Chondrocyte (in vitro differentiated cells): ENCODE data around the gene HOTAIR. TPM values are rescaled to one million over a fixed set of nuclear protein-coding genes. Genes with fewer than 3 reads are reported as not detected.

Source experiments
- DNase-seq: peaks from one replicate; pipeline ENCODE4 v3.0.0; 2021; ENCODE audit warnings: mixed read lengths, low spot score
- H3K27ac Mint-ChIP-seq: one replicate; pipeline ENCODE4 v1.8.0; 2021; ENCODE audit warnings: mild to moderate bottlenecking, moderate library complexity, mixed read lengths; ENCODE audit not compliant: unreplicated experiment
- H3K27me3 Mint-ChIP-seq: 2 replicates; pipeline ENCODE4 v1.8.0; 2021; ENCODE audit warnings: low read depth, mixed read lengths
- H3K36me3 Mint-ChIP-seq: 2 replicates; pipeline ENCODE4 v1.8.0; 2021; ENCODE audit warnings: low read depth, mixed read lengths
- H3K4me1 Mint-ChIP-seq: 2 replicates; pipeline ENCODE4 v1.8.0; 2021; ENCODE audit warnings: low read depth, mild to moderate bottlenecking, mixed read lengths
- H3K4me3 Mint-ChIP-seq: one replicate; pipeline ENCODE4 v1.8.0; 2021; ENCODE audit warnings: mild to moderate bottlenecking, moderate library complexity, mixed read lengths; ENCODE audit not compliant: unreplicated experiment
- H3K9me3 Mint-ChIP-seq: 2 replicates; pipeline ENCODE4 v1.8.0; 2021; ENCODE audit warnings: low read depth, mixed read lengths
- total RNA-seq: library from RNA; stranded (reverse); gene quantifications from 3 replicates; pipeline ENCODE4 v1.2.1, GENCODE V29; 2021
- TF ChIP-seq, protein P1 (sequence below): fragments of 200-600 bp; sonication (generic); IDR thresholded peaks from 2 replicates; pipeline ENCODE4 v1.5.0; 2021; ENCODE audit warnings: antibody characterized with exemption, mild to moderate bottlenecking, moderate library complexity

The HOTAIR gene
- total RNA-seq, 1 donor from 2014 or later = not detected

- H3K9me3 Mint-ChIP-seq = no peaks in the 10 kb centered on the region
- no peak overlapping the region for H3K27ac Mint-ChIP-seq
- H3K4me3 Mint-ChIP-seq = no peak overlapping the region
Observed at GRCh38 chr12:54020591-54021405, 46.0 kb upstream of the HOTAIR start.

GRCh38 chr12:54019924-54020590 is 45.3 kb upstream of the HOTAIR start:
- no peak for DNase-seq
- H3K4me3 Mint-ChIP-seq = peak overlapping the region; percentile 34
- TF ChIP-seq, protein P1, sequence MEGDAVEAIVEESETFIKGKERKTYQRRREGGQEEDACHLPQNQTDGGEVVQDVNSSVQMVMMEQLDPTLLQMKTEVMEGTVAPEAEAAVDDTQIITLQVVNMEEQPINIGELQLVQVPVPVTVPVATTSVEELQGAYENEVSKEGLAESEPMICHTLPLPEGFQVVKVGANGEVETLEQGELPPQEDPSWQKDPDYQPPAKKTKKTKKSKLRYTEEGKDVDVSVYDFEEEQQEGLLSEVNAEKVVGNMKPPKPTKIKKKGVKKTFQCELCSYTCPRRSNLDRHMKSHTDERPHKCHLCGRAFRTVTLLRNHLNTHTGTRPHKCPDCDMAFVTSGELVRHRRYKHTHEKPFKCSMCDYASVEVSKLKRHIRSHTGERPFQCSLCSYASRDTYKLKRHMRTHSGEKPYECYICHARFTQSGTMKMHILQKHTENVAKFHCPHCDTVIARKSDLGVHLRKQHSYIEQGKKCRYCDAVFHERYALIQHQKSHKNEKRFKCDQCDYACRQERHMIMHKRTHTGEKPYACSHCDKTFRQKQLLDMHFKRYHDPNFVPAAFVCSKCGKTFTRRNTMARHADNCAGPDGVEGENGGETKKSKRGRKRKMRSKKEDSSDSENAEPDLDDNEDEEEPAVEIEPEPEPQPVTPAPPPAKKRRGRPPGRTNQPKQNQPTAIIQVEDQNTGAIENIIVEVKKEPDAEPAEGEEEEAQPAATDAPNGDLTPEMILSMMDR = no peak
- no peak overlapping the region for H3K27ac Mint-ChIP-seq
- H3K36me3 Mint-ChIP-seq = no peaks in the 10 kb centered on the region
- peaks cover 17% of the 10 kb centered on the region for H3K4me1 Mint-ChIP-seq
- H3K27me3 Mint-ChIP-seq = peaks cover 79% of the 10 kb centered on the region
- no peaks in the 10 kb centered on the region for H3K9me3 Mint-ChIP-seq

More at GRCh38 chr12:54020591-54021405, 46.0 kb upstream of the HOTAIR start:
- TF ChIP-seq, protein P1 = no peak
- H3K4me1 Mint-ChIP-seq = peaks cover 17% of the 10 kb centered on the region
- H3K27me3 Mint-ChIP-seq = peaks cover 77% of the 10 kb centered on the region
- DNase-seq = no peak
- no peaks in the 10 kb centered on the region for H3K36me3 Mint-ChIP-seq

- H3K27ac Mint-ChIP-seq = no peak overlapping the region
- no peak overlapping the region for H3K4me3 Mint-ChIP-seq
- TF ChIP-seq, protein P1 = no peak
- no peaks in the 10 kb centered on the region for H3K36me3 Mint-ChIP-seq
- H3K4me1 Mint-ChIP-seq = peaks cover 17% of the 10 kb centered on the region
- peaks cover 81% of the 10 kb centered on the region for H3K27me3 Mint-ChIP-seq
- no peak for DNase-seq
- no peaks in the 10 kb centered on the region for H3K9me3 Mint-ChIP-seq
Observed at GRCh38 chr12:54019091-54019811, 44.5 kb upstream of the HOTAIR start.

DNA sequence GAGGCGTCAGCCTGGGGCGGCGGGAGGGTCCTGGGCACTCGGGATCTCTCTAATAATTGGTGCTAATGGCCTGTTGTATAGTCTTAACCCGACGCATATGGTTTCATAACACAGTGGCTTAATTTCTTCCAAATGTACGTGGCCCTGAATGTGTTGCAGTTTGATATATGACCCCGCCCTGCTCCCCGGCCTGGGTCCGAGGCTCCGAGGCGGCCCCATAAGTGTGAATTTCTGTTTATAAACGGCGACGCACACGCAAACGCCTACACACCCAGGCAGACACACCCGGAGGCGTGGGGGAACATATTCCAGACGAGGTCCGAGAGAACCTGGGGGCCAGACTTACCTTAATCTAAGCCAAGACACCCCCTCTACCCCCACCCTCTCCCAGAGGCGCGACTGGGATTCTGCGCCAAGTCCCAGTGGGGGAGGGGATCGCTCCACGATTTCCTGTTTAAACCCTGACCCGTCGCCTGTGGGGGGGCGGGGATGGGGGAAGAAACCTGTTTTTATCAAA is 43.8 kb upstream of the HOTAIR start:
- no peaks in the 10 kb centered on the region for H3K9me3 Mint-ChIP-seq
- H3K27me3 Mint-ChIP-seq = peaks cover 79% of the 10 kb centered on the region
- no peaks in the 10 kb centered on the region for H3K36me3 Mint-ChIP-seq
- peak overlapping the region; percentile 74 for H3K4me3 Mint-ChIP-seq
- peaks cover 17% of the 10 kb centered on the region for H3K4me1 Mint-ChIP-seq
- no peak overlapping the region for H3K27ac Mint-ChIP-seq
- DNase-seq = no peak
- TF ChIP-seq, protein P1 = no peak
